ENCODE data around the gene TOX2. TPM values are rescaled to one million over a fixed set of nuclear protein-coding genes. Genes with fewer than 3 reads are reported as not detected.

Gene TOX2
- total and polyA plus RNA-seq, 2 of the 8 experiments (the other 6 are each of a cell fraction or from before 2014, with no cell fraction given): 1.8 to 3.4 TPM

DNA sequence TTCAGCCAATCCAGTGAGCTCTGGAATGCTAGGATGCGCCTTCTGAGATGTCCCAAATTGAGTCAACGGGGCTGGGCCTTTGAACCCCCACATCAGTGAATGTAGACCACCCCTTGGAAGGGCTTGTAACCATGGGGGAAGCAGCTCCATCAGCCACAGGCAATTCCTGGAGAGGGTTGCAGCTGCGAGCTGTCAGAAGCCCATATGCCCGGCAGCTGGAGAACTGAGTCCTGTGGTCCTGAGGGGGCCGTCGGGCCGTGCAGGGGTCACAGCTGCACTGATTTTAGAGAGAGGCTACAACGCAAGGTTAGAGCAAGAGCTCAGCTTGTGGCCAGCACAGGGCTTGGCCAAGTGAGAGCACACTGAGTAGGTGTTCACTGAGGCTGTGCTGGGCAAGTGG lies 121.3 kb downstream of the TOX2 start:
- WGBS, 2 experiments (ENCODE audit: extremely low coverage in 1 of 2, insufficient coverage in 1 of 2, insufficient read length in 1 of 2, insufficient replicate concordance in 2 of 2, low coverage in 1 of 2, low lambda C conversion rate in 2 of 2, missing lambda C conversion rate in 1 of 2): 95% methylated on average over 7 of the region's 8 CpGs; no CpG with 5 or more reads in 1 of the 2 experiments
- no peaks in the 10 kb centered on the region for H3K9me3 ChIP-seq (ENCODE audit: insufficient read depth in 2 of 2, low read depth in 1 of 2, low read length in 1 of 2)
- no peak for TF ChIP-seq POLR2AphosphoS5 (IDR thresholded peaks at IDR 0.05; ENCODE audit: low read depth, low read length)
- TF ChIP-seq ASH2L (IDR thresholded peaks at IDR 0.05; ENCODE audit: low read length): no peak
- TF ChIP-seq TAF7 (optimal IDR thresholded peaks at IDR 0.05; ENCODE audit: borderline replicate concordance, low read depth, low read length): no peak
- TF ChIP-seq, protein P1, sequence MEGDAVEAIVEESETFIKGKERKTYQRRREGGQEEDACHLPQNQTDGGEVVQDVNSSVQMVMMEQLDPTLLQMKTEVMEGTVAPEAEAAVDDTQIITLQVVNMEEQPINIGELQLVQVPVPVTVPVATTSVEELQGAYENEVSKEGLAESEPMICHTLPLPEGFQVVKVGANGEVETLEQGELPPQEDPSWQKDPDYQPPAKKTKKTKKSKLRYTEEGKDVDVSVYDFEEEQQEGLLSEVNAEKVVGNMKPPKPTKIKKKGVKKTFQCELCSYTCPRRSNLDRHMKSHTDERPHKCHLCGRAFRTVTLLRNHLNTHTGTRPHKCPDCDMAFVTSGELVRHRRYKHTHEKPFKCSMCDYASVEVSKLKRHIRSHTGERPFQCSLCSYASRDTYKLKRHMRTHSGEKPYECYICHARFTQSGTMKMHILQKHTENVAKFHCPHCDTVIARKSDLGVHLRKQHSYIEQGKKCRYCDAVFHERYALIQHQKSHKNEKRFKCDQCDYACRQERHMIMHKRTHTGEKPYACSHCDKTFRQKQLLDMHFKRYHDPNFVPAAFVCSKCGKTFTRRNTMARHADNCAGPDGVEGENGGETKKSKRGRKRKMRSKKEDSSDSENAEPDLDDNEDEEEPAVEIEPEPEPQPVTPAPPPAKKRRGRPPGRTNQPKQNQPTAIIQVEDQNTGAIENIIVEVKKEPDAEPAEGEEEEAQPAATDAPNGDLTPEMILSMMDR (IDR thresholded peaks at IDR 0.05; ENCODE audit: control extremely low read depth in 1 of 3, insufficient read depth in 1 of 3, low read depth in 1 of 3, low read length in 3 of 3): no peak
- TF ChIP-seq JUND (IDR thresholded peaks at IDR 0.05; ENCODE audit: low read length): no peak
- no peak for TF ChIP-seq TBP (IDR thresholded peaks at IDR 0.05; ENCODE audit: low read depth, low read length)
- TF ChIP-seq SIN3A (conservative IDR thresholded peaks at IDR 0.05 in 1 of 2, IDR thresholded peaks at IDR 0.05 in 1 of 2; ENCODE audit: low read depth in 1 of 2, low read length in 2 of 2): no peak
- no peak for TF ChIP-seq CHD1 (IDR thresholded peaks at IDR 0.05; ENCODE audit: low read depth, low read length)
- TF ChIP-seq BACH1 (IDR thresholded peaks at IDR 0.05; ENCODE audit: low read length): no peak
- TF ChIP-seq, protein P2, sequence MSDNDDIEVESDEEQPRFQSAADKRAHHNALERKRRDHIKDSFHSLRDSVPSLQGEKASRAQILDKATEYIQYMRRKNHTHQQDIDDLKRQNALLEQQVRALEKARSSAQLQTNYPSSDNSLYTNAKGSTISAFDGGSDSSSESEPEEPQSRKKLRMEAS (IDR thresholded peaks at IDR 0.05): no peak
- TF ChIP-seq HDAC6 (IDR thresholded peaks at IDR 0.05; ENCODE audit: low read depth, low read length): no peak
- TF ChIP-seq RNF2 (IDR thresholded peaks at IDR 0.05; ENCODE audit: borderline replicate concordance, low read depth, low read length, missing control alignments, poor library complexity, severe bottlenecking): no peak

More for the DNA sequence above, 121.3 kb downstream of the TOX2 start:
- H2BK20ac ChIP-seq (ENCODE audit: low read length): no peak overlapping the region
- H3K79me1 ChIP-seq (ENCODE audit: low read depth, low read length): no peaks in the 10 kb centered on the region
- ChIA-PET POLR2A (ENCODE audit: partially characterized antibody) (no interaction called here), CTCF (ENCODE audit: partially characterized antibody) (interaction anchor here (1.1 kb wide), 1 partner anchor 21 kb away, joined by 3 read pairs; no protein-coding TSS in a partner anchor)
- H3K14ac ChIP-seq (ENCODE audit: insufficient read length): no peak overlapping the region
- no peaks in the 10 kb centered on the region for H3K27me3 ChIP-seq (replicated peaks in 1 of 4; ENCODE audit: control insufficient read depth in 3 of 4, extremely low read depth in 1 of 4, insufficient read depth in 3 of 4, low read length in 3 of 4)
- no peak overlapping the region for H2AFZ ChIP-seq (ENCODE audit: low read length)
- peak in 1 of 2 experiments; percentile 38 for DNase-seq (ENCODE audit: low read depth in 1 of 2, low spot score in 2 of 2)
- H4K8ac ChIP-seq (ENCODE audit: extremely low read depth, insufficient read depth, low read length): no peak overlapping the region
- no peaks in the 10 kb centered on the region for H3K79me2 ChIP-seq (ENCODE audit: control insufficient read depth in 1 of 2, insufficient read depth in 2 of 2, low read length in 2 of 2)
- no peak overlapping the region for H3K56ac ChIP-seq (replicated peaks; ENCODE audit: insufficient read length, low read depth, low read length)
- H3K23me2 ChIP-seq (ENCODE audit: low read depth, low read length): no peaks in the 10 kb centered on the region
- no peak overlapping the region for H3K9ac ChIP-seq (replicated peaks in 1 of 4; ENCODE audit: extremely low read depth in 1 of 4, low read depth in 3 of 4, low read length in 3 of 4)
- no peak for FAIRE-seq
- H3K27ac ChIP-seq (ENCODE audit: low read depth, low read length): no peak overlapping the region
- H3K18ac ChIP-seq (ENCODE audit: extremely low read depth, low read length): no peak overlapping the region
- no peak overlapping the region for H2BK15ac ChIP-seq (ENCODE audit: low read length)
- no peak overlapping the region for H2AK5ac ChIP-seq (ENCODE audit: low read depth, low read length)
- no peaks in the 10 kb centered on the region for H4K20me1 ChIP-seq (replicated peaks in 1 of 2; ENCODE audit: control insufficient read depth in 1 of 2, insufficient read depth in 2 of 2, low read length in 2 of 2)
- H3K36me3 ChIP-seq (ENCODE audit: control insufficient read depth in 2 of 4, insufficient read depth in 4 of 4, low read length in 3 of 4): no peaks in the 10 kb centered on the region
- H2BK120ac ChIP-seq (replicated peaks; ENCODE audit: low read depth, low read length): no peak overlapping the region
- no peak overlapping the region; the same call in 1 of the 2 replicates for H2BK12ac ChIP-seq (ENCODE audit: low read depth, low read length)
- H3K4me3 ChIP-seq (ENCODE audit: extremely low read depth in 1 of 4, insufficient read depth in 2 of 4, low read depth in 3 of 4, low read length in 4 of 4): no peak overlapping the region
- no peak overlapping the region for H3K4me2 ChIP-seq (ENCODE audit: insufficient read depth in 1 of 2, low read depth in 2 of 2, low read length in 2 of 2)
- H4K5ac ChIP-seq (ENCODE audit: insufficient read length, low read depth, low read length): no peak overlapping the region
- H2BK5ac ChIP-seq (ENCODE audit: low read depth, low read length): no peak overlapping the region
- H3K23ac ChIP-seq (ENCODE audit: insufficient read length): no peak overlapping the region
- no peak overlapping the region for H3K4ac ChIP-seq (replicated peaks; ENCODE audit: insufficient read length, low read depth, low read length)
- H3K4me1 ChIP-seq (replicated peaks in 1 of 4; ENCODE audit: control insufficient read depth in 3 of 4, insufficient read depth in 4 of 4, low read length in 3 of 4): no peaks in the 10 kb centered on the region; a peak in 1 of 7 replicates
- no peak overlapping the region for H4K91ac ChIP-seq (replicated peaks; ENCODE audit: insufficient read length, low read length)

Measured in H1 (cell line).